Gastroesophageal sphincter (tissue), 3 donors: ENCODE results near the gene NIBAN1.

ENCODE experiments used
- POLR2A ChIP-seq, 2 donors: fragments of 450-650 bp; IDR thresholded peaks; one replicate each; pipeline ENCODE4 v1.6.1; 2017; ENCODE audit warnings: antibody characterized with exemption in 2 of 2, mild to moderate bottlenecking in 2 of 2, moderate library complexity in 1 of 2
- TF ChIP-seq, protein P1 (sequence below), 4 experiments: fragments of 200-600 bp in 2 of 4; fragments of 450-650 bp in 2 of 4; sonication (generic) in 1 of 4; IDR thresholded peaks; one replicate each; pipeline ENCODE4 v1.5.1; 2017 to 2019; ENCODE audit warnings: antibody characterized with exemption in 4 of 4, mild to moderate bottlenecking in 2 of 4, moderate library complexity in 2 of 4

DNA sequence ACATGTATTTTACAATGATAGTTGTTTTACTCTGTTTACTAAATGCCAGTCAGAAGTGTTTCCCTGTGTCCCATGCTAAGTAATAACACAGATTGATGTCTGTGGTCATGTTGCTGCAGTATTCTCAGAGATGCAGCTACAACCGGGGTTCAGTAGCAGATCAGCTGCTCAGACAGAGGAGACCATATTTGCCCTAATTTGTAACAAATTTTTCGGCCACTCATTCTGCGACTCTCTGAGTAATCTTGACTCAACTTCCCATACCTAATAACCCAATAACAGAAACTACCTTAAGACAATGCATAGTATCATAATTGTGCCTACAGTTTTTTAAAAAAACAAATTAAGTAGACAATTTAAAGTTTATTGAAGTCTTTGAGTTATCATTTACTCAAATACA is 32.6 kb downstream of the NIBAN1 start:
- TF ChIP-seq, protein P1, sequence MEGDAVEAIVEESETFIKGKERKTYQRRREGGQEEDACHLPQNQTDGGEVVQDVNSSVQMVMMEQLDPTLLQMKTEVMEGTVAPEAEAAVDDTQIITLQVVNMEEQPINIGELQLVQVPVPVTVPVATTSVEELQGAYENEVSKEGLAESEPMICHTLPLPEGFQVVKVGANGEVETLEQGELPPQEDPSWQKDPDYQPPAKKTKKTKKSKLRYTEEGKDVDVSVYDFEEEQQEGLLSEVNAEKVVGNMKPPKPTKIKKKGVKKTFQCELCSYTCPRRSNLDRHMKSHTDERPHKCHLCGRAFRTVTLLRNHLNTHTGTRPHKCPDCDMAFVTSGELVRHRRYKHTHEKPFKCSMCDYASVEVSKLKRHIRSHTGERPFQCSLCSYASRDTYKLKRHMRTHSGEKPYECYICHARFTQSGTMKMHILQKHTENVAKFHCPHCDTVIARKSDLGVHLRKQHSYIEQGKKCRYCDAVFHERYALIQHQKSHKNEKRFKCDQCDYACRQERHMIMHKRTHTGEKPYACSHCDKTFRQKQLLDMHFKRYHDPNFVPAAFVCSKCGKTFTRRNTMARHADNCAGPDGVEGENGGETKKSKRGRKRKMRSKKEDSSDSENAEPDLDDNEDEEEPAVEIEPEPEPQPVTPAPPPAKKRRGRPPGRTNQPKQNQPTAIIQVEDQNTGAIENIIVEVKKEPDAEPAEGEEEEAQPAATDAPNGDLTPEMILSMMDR (IDR thresholded peaks at IDR 0.05) = no peak
- TF ChIP-seq POLR2A (IDR thresholded peaks at IDR 0.05) = no peak
